ENCODE results near the gene TMEM18. TPM values are rescaled to one million over a fixed set of nuclear protein-coding genes. Genes with fewer than 3 reads are reported as not detected.

Gene TMEM18
- total and polyA plus RNA-seq, 8 donors, result 16.9 to 64.6 (median 57.7) TPM

GRCh38 chr2:631741-632140 lies 45.5 kb downstream of the TMEM18 start:
- intact Hi-C loops (cut with DNase I), result no loop called here
- Histone ChIP-seq H3K9me3 (no peaks in the 10 kb centered on the region), H3K36me3 (no peaks in the 10 kb centered on the region), H3K4me3 (no peak overlapping the region), H3K4me1 (peaks cover 4 to 6% of the 10 kb centered on the region in 2 donors), H3K27me3 (peaks cover 0 to 15% of the 10 kb centered on the region in 2 donors), H3K27ac (no peak overlapping the region)
- DNase-seq, result no peak
- no peak for ATAC-seq
- no peak for TF ChIP-seq CTCF (IDR thresholded peaks at IDR 0.05)

- Histone ChIP-seq H3K27me3 (peaks cover 0 to 6% of the 10 kb centered on the region in 2 donors), H3K36me3 (no peaks in the 10 kb centered on the region), H3K27ac (no peak overlapping the region), H3K4me1 (no peaks in the 10 kb centered on the region), H3K4me3 (no peak overlapping the region), H3K9me3 (no peaks in the 10 kb centered on the region)
- intact Hi-C loops (cut with DNase I), result no loop called here
- no peak for DNase-seq
- ATAC-seq, result no peak
- no peak for TF ChIP-seq CTCF (IDR thresholded peaks at IDR 0.05)
Observed at GRCh38 chr2:630451-631320, 46.5 kb downstream of the TMEM18 start.

- ATAC-seq (no peak), DNase-seq (no peak)
- H3K27ac ChIP-seq, result no peak overlapping the region
- peaks cover 0 to 6% of the 10 kb centered on the region in 2 donors for H3K27me3 ChIP-seq
- H3K4me1 ChIP-seq, result no peaks in the 10 kb centered on the region
- no peak for TF ChIP-seq CTCF (IDR thresholded peaks at IDR 0.05)
- intact Hi-C loops (cut with DNase I), result no loop called here
- no peaks in the 10 kb centered on the region for H3K36me3 ChIP-seq
- no peaks in the 10 kb centered on the region for H3K9me3 ChIP-seq
- H3K4me3 ChIP-seq, result no peak overlapping the region
Observed at GRCh38 chr2:629961-630360, 47.2 kb downstream of the TMEM18 start.

GRCh38 chr2:628651-629050 lies 48.6 kb downstream of the TMEM18 start:
- H3K4me1 ChIP-seq, result no peaks in the 10 kb centered on the region
- TF ChIP-seq CTCF (IDR thresholded peaks at IDR 0.05), result no peak
- DNase-seq (no peak), ATAC-seq (no peak)
- no peak overlapping the region for H3K4me3 ChIP-seq
- intact Hi-C loops (cut with DNase I), result no loop called here
- H3K36me3 ChIP-seq, result no peaks in the 10 kb centered on the region
- no peaks in the 10 kb centered on the region for H3K9me3 ChIP-seq
- H3K27ac ChIP-seq, result no peak overlapping the region
- peaks cover 0 to 6% of the 10 kb centered on the region in 2 donors for H3K27me3 ChIP-seq

- H3K27ac ChIP-seq, result no peak overlapping the region
- H3K4me3 ChIP-seq, result no peak overlapping the region
- intact Hi-C loops (cut with DNase I), result no loop called here
- ATAC-seq (no peak), DNase-seq (no peak)
- H3K27me3 ChIP-seq, result peaks cover 0 to 6% of the 10 kb centered on the region in 2 donors
- no peaks in the 10 kb centered on the region for H3K9me3 ChIP-seq
- H3K4me1 ChIP-seq, result no peaks in the 10 kb centered on the region
- no peaks in the 10 kb centered on the region for H3K36me3 ChIP-seq
- TF ChIP-seq CTCF (IDR thresholded peaks at IDR 0.05), result no peak
Observed at GRCh38 chr2:627926-628560, 49.2 kb downstream of the TMEM18 start.
